C4-2B (cell line): ENCODE data around the gene CD93.

Experiments
- H3K27ac ChIP-seq: fragments of 450-650 bp; 2 replicates; pipeline ENCODE4 v1.5.1; 2017
- CTCF ChIP-seq: fragments of 450-650 bp; conservative IDR thresholded peaks from 2 replicates; pipeline ENCODE4 v1.5.1; 2017; ENCODE audit warnings: mild to moderate bottlenecking
- ZFX ChIP-seq: fragments of 450-650 bp; IDR thresholded peaks from 2 replicates; pipeline ENCODE4 v1.6.1; 2017

Gene CD93

GRCh38 chr20:23034721-23035671, 51.1 kb downstream of the CD93 start, which contains the start of gene SSTR4:
SSTR4 (plus strand) TSS chr20:23035312; CDS start chr20:23035484, 172 bp downstream.
- TF ChIP-seq CTCF (no peak), ZFX (no peak)
- no peak within 1 kb of the TSS for H3K27ac ChIP-seq

- no peak overlapping the region for H3K27ac ChIP-seq
These were observed 52.2 kb downstream of the CD93 start for GRCh38 chr20:23033918-23034317.

GRCh38 chr20:23032750-23033078, 53.4 kb downstream of the CD93 start:
- TF ChIP-seq CTCF (no peak), ZFX (no peak)
- no peak overlapping the region for H3K27ac ChIP-seq

More at GRCh38 chr20:23033918-23034317, 52.2 kb downstream of the CD93 start:
- TF ChIP-seq CTCF, result no peak
- TF ChIP-seq ZFX, result no peak

- TF ChIP-seq CTCF (no peak), ZFX (no peak)
These were observed 53.9 kb downstream of the CD93 start for GRCh38 chr20:23032056-23032749.

GRCh38 chr20:23031346-23031745, 54.8 kb downstream of the CD93 start:
- TF ChIP-seq ZFX (no peak), CTCF (no peak)
- no peak overlapping the region for H3K27ac ChIP-seq

More at GRCh38 chr20:23032056-23032749, 53.9 kb downstream of the CD93 start:
- no peak overlapping the region for H3K27ac ChIP-seq
